CD4-positive, alpha-beta T cell (primary cell): ENCODE results near the gene SPTLC1. TPM values are rescaled to one million over a fixed set of nuclear protein-coding genes. Genes with fewer than 3 reads are reported as not detected.
"Not testable (repeated sequence)": the region's sequence is repeated elsewhere in the genome, so short reads cannot be mapped to it uniquely, and the experiment has no call there.

Source experiments
- ATAC-seq: fragments of 200-7000 bp; cut with Tn5 transposase; one replicate; pipeline ENCODE4 v1.10.0; 2022; ENCODE audit warnings: mild to moderate bottlenecking; ENCODE audit not compliant: poor library complexity
- CTCF ChIA-PET: fragments of 350-600 bp; sonication (Branson Sonifier 250); formaldehyde crosslinking; loops from one replicate; lab custom pipeline; 2021; ENCODE audit warnings: antibody characterized with exemption, inconsistent platforms; lab: Charles Lee
- POLR2A ChIA-PET: fragments of 350-600 bp; sonication (Branson Sonifier 250); formaldehyde crosslinking; loops from one replicate; lab custom pipeline; 2021; ENCODE audit warnings: antibody characterized with exemption, inconsistent platforms; lab: Charles Lee
- DNase-seq, 14 experiments: peaks; one replicate each; pipeline ENCODE4 v3.0.0-alpha.2; 2013 to 2020; ENCODE audit warnings: mixed read lengths in 2 of 14
- H3K27ac ChIP-seq, 2 donors: one replicate each; pipeline versions ENCODE4 v1.5.1 to v1.7.0; 2013; ENCODE audit warnings: low read length in 2 of 2, low read depth in 1 of 2, mild to moderate bottlenecking in 1 of 2
- H3K27me3 ChIP-seq, 2 experiments: 1 replicate in 1 of 2; 2 replicates in 1 of 2; pipeline versions ENCODE4 v1.6.1 to v1.7.0; 2013; ENCODE audit warnings: low read length in 2 of 2, control low read depth in 1 of 2, mild to moderate bottlenecking in 1 of 2, moderate library complexity in 1 of 2; ENCODE audit not compliant: insufficient read depth in 2 of 2, control insufficient read depth in 1 of 2
- H3K36me3 ChIP-seq: one replicate; pipeline ENCODE4 v1.6.1; 2013; ENCODE audit warnings: low read length, control low read depth; ENCODE audit not compliant: insufficient read depth
- H3K4me1 ChIP-seq: one replicate; pipeline ENCODE4 v1.6.1; 2013; ENCODE audit warnings: low read length, control low read depth; ENCODE audit not compliant: insufficient read depth
- H3K4me3 ChIP-seq: one replicate; pipeline ENCODE4 v1.5.1; 2013; ENCODE audit warnings: mild to moderate bottlenecking, low read length, moderate library complexity
- H3K9me3 ChIP-seq, 2 experiments: 1 replicate in 1 of 2; 2 replicates in 1 of 2; pipeline versions ENCODE4 v1.6.1 to v1.7.0; 2013; ENCODE audit warnings: low read length in 2 of 2, mild to moderate bottlenecking in 2 of 2, control low read depth in 1 of 2, moderate library complexity in 1 of 2; ENCODE audit not compliant: control insufficient read depth in 1 of 2, insufficient read depth in 1 of 2
- H3K27ac Mint-ChIP-seq: one replicate; pipeline ENCODE4 v1.8.0; 2020; ENCODE audit warnings: mixed read lengths
- H3K27me3 Mint-ChIP-seq: one replicate; pipeline ENCODE4 v1.8.0; 2021; ENCODE audit warnings: mixed read lengths
- H3K36me3 Mint-ChIP-seq: one replicate; pipeline ENCODE4 v1.8.0; 2021; ENCODE audit warnings: low read depth, mixed read lengths
- H3K4me1 Mint-ChIP-seq: one replicate; pipeline ENCODE4 v1.8.0; 2021; ENCODE audit warnings: low read depth, mixed read lengths
- H3K4me3 Mint-ChIP-seq: one replicate; pipeline ENCODE4 v1.8.0; 2020; ENCODE audit warnings: mild to moderate bottlenecking, mixed read lengths
- H3K9me3 Mint-ChIP-seq: one replicate; pipeline ENCODE4 v1.8.0; 2020; ENCODE audit warnings: mixed read lengths
- CTCF ChIP-seq: fragments of 200-600 bp; IDR thresholded peaks from one replicate; pipeline ENCODE4 v1.8.0; 2022; ENCODE audit warnings: antibody characterized with exemption, mild to moderate bottlenecking
- intact Hi-C, 2 experiments: fragments of 100-400 bp; cut with DNase I in 1 of 2; cut with micrococcal nuclease in 1 of 2; formaldehyde crosslinking; loops; one replicate each; pipeline versions ENCODE4 v1.15.1 to v1.9.0; 2023 to 2025; cut with DNase I, micrococcal nuclease
- total RNA-seq, 174 experiments: library from RNA in 2 of 174; stranded (reverse) in 2 of 174; gene quantifications; one replicate each; pipeline ENCODE4 v1.2.3 and lab custom pipeline; 2021 to 2026

SPTLC1 gene
- total RNA-seq, 2 experiments from 2014 or later: 40.9 to 43.0 TPM

DNA sequence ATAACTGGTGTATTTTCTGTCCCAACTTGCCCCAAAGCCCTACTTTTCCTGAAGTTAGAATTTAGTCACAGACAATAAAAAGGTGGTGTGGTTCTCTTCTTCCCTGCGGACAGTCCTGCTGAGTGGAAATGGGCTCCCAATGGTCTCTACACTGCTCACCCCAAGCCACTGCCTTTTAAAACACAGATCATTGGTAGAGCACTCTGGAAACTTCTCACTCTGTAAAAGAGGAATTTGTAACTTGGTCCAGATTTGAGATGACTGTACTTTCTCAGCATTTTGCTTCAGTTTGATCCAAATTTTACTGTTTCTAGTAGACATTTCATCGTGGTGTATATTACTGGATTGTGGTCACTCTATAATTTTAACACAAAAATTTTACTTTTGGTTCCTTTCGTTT, 84.8 kb downstream of the SPTLC1 start:
- H3K27ac ChIP-seq: no peak overlapping the region
- DNase-seq (no peak), ATAC-seq (no peak)
- intact Hi-C loops: no loop called here
- H3K9me3 ChIP-seq: no peaks in the 10 kb centered on the region
- H3K4me3 ChIP-seq: no peak overlapping the region
- ChIA-PET CTCF (no interaction called here), POLR2A (no interaction called here)
- peaks cover 56% of the 10 kb centered on the region for H3K36me3 Mint-ChIP-seq
- H3K4me1 ChIP-seq: no peaks in the 10 kb centered on the region
- H3K9me3 Mint-ChIP-seq: no peaks in the 10 kb centered on the region
- H3K36me3 ChIP-seq: peaks cover 28% of the 10 kb centered on the region
- no peak overlapping the region for H3K27ac Mint-ChIP-seq
- no peaks in the 10 kb centered on the region for H3K27me3 Mint-ChIP-seq
- H3K4me3 Mint-ChIP-seq: no peak overlapping the region
- no peak for TF ChIP-seq CTCF
- no peaks in the 10 kb centered on the region for H3K27me3 ChIP-seq
- no peaks in the 10 kb centered on the region for H3K4me1 Mint-ChIP-seq

GRCh38 chr9:92029553-92029952, 85.7 kb downstream of the SPTLC1 start:
- ChIA-PET POLR2A (no interaction called here), CTCF (no interaction called here)
- Mint-ChIP-seq H3K27ac (no peak overlapping the region), H3K4me1 (no peaks in the 10 kb centered on the region), H3K27me3 (no peaks in the 10 kb centered on the region), H3K4me3 (no peak overlapping the region), H3K9me3 (no peaks in the 10 kb centered on the region), H3K36me3 (peaks cover 48% of the 10 kb centered on the region)
- Histone ChIP-seq H3K27ac (no peak overlapping the region), H3K36me3 (peaks cover 20% of the 10 kb centered on the region), H3K9me3 (no peaks in the 10 kb centered on the region), H3K27me3 (no peaks in the 10 kb centered on the region), H3K4me3 (no peak overlapping the region), H3K4me1 (no peaks in the 10 kb centered on the region)
- no peak for TF ChIP-seq CTCF
- ATAC-seq: no peak
- DNase-seq: no peak
- intact Hi-C loops: no loop called here

DNA sequence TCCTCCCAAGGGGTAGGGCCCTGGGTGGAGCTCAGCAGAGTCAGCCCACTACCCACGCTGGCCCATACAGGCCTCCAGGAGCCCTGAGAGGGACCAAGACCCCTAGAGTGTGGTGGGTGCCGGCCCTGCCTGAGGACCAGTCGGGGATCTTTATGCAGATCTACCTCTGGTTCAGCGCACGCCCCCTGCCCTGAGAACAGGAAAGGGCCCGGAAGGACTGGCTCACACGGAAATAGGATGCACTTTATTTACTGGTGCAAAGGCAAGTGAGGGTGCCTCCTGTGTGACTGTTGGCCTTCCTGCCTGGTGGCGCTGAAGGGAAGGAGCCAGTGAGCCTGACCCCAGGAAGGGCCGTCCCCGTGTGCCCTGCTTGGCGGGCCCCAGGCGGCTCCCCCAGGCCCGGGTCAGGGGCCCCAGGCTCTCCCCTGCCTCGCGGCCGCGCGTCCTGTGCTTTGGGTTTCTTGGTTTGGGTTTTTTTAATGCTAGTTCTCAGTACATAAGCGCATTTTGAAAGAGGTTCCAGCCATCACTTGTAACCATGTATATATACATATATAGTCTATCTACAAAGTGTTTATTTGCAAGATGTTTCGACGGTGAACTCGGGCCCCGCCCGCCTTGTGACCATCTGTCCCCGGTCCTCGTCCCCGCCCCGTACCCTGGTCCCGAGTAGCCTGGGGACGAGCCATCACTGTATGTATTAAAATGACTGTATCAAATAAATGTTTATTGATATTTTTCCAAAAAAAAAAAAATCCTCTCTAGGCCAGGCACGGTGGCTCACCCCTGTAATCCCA, 88.8 kb downstream of the SPTLC1 start:
- H3K36me3 Mint-ChIP-seq: peaks cover 18% of the 10 kb centered on the region
- H3K27ac Mint-ChIP-seq: no peak overlapping the region
- H3K4me1 Mint-ChIP-seq: no peaks in the 10 kb centered on the region
- Histone ChIP-seq H3K27ac (no peak overlapping the region), H3K4me3 (no peak overlapping the region), H3K9me3 (no peaks in the 10 kb centered on the region), H3K27me3 (no peaks in the 10 kb centered on the region), H3K4me1 (no peaks in the 10 kb centered on the region), H3K36me3 (peaks cover 2% of the 10 kb centered on the region)
- DNase-seq (no peak), ATAC-seq (no peak)
- H3K27me3 Mint-ChIP-seq: no peaks in the 10 kb centered on the region
- ChIA-PET CTCF (no interaction called here), POLR2A (no interaction called here)
- intact Hi-C loops: no loop called here
- no peak for TF ChIP-seq CTCF
- peaks cover 3% of the 10 kb centered on the region for H3K9me3 Mint-ChIP-seq
- H3K4me3 Mint-ChIP-seq: no peak overlapping the region

- POLR2A ChIA-PET, DNase-seq, H3K4me3 ChIP-seq, H3K36me3 ChIP-seq, intact Hi-C loops, H3K4me3 Mint-ChIP-seq, H3K9me3 Mint-ChIP-seq, H3K4me1 Mint-ChIP-seq, H3K27me3 Mint-ChIP-seq, H3K9me3 ChIP-seq, H3K27me3 ChIP-seq, ATAC-seq, H3K36me3 Mint-ChIP-seq, CTCF ChIA-PET, H3K4me1 ChIP-seq, H3K27ac Mint-ChIP-seq, H3K27ac ChIP-seq: not testable (repeated sequence)
Observed at GRCh38 chr9:92021785-92022541, 93.2 kb downstream of the SPTLC1 start.
